ENCODE results near the gene DMD.

GRCh38 chrX:31449965-31450364, 1761.4 kb downstream of the DMD start:
- no peak for TF ChIP-seq CTCF (IDR thresholded peaks at IDR 0.05; ENCODE audit: borderline replicate concordance, extremely low read depth, low read length, poor library complexity, severe bottlenecking)
- TF ChIP-seq EZH2 (IDR thresholded peaks at IDR 0.05; ENCODE audit: borderline replicate concordance, low read depth, low read length, severe bottlenecking), result no peak

All from DND-41 (cell line).